ENCODE data around the gene FNBP1.

DNA sequence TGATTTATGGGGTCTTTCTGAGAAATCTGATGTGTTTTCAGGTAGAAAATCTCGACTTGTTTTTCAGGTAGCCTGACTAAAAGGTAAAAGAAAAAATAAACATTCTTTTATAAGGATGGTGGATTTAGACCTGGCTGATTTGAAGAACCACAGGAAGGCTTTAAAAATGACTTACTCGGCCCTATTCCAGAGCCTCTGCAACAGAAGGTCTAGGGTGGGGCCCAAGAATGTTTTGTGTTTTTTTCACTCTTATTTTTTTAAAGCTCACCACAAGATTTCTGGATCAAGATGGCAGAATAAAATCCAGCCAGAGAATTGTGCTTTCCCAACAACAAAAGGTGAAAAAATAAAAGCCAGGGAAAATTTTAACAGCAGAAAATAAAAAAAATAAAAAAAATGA lies 59.1 kb downstream of the FNBP1 start:
- TF ChIP-seq EP300 (IDR thresholded peaks at IDR 0.05; ENCODE audit: borderline replicate concordance in 1 of 2, low read depth in 2 of 2, low read length in 2 of 2): no peak
- TF ChIP-seq HDAC6 (IDR thresholded peaks at IDR 0.05; ENCODE audit: low read depth, low read length): no peak
- no peak for TF ChIP-seq TAF7 (optimal IDR thresholded peaks at IDR 0.05; ENCODE audit: borderline replicate concordance, low read depth, low read length)
- no peak for TF ChIP-seq EZH2 (IDR thresholded peaks at IDR 0.05; ENCODE audit: low read depth, low read length, severe bottlenecking)
